Activated naive CD4-positive, alpha-beta T cell treated with anti-CD3 and anti-CD28 coated beads, Interleukin-2, amount 50 U/mL, for 72 hours (primary cell): Measurements from ENCODE around the gene REXO5. TPM values are rescaled to one million over a fixed set of nuclear protein-coding genes. Genes with fewer than 3 reads are reported as not detected.

Source experiments
- total RNA-seq, 2 donors: library from RNA; stranded (reverse); gene quantifications; one replicate each; pipeline ENCODE4 v1.2.3, GENCODE V29; 2022

Gene REXO5
- total RNA-seq, 2 donors from 2014 or later = 18.5 to 18.9 TPM

Other genes with a start within 250 kb of the REXO5 start
- not detected for gene ACSM2B, start 230.2 kb upstream of the REXO5 start, total RNA-seq
- gene ACSM1, start 108.8 kb upstream of the REXO5 start, total RNA-seq = under 1 TPM; 0.31 to 0.55 TPM
- gene THUMPD1, start 64.7 kb upstream of the REXO5 start, total RNA-seq = 10 to 100 TPM; 40.4 to 42.5 TPM
- gene ACSM3, start 42.5 kb upstream of the REXO5 start, total RNA-seq = 10 to 100 TPM; 18.1 to 55.0 TPM
- 10 to 100 TPM; 19.6 to 36.2 TPM for gene ERI2, start 55 bp upstream of the REXO5 start, total RNA-seq
- 10 to 100 TPM in 1 of 2 donors, 1 to 10 TPM in 1; 4.2 to 10.9 TPM for gene DCUN1D3, start 93.8 kb downstream of the REXO5 start, total RNA-seq
- gene LYRM1, start 94.2 kb downstream of the REXO5 start, total RNA-seq = 10 to 100 TPM; 19.4 to 20.9 TPM